ENCODE measurements around the gene LTB4R. TPM values are rescaled to one million over a fixed set of nuclear protein-coding genes. Genes with fewer than 3 reads are reported as not detected.
A peak's percentile ranks its signal among the peaks of the same experiment; 100 is the strongest.

Gene LTB4R
- total and polyA plus RNA-seq, 2 donors (not counting 1 experiment from before 2014, with no cell fraction given) = 0.62 to 0.66 TPM

- TF ChIP-seq EZH2 (IDR thresholded peaks at IDR 0.05; ENCODE audit: low read length, missing control alignments) (no peak), CTCF (conservative IDR thresholded peaks at IDR 0.05 in 1 of 2, IDR thresholded peaks at IDR 0.05 in 1 of 2; ENCODE audit: low read depth in 1 of 2, low read length in 2 of 2) (no peak)
- Histone ChIP-seq H3K9ac (ENCODE audit: insufficient read depth, low read length) (no peak overlapping the region), H3K79me2 (ENCODE audit: control insufficient read depth, insufficient read depth, low read length) (no peaks in the 10 kb centered on the region), H3K9me3 (ENCODE audit: control insufficient read depth, insufficient read depth, low read depth, low read length) (no peaks in the 10 kb centered on the region), H3K4me1 (ENCODE audit: control insufficient read depth, extremely low read depth, insufficient read depth, low read length) (no peaks in the 10 kb centered on the region), H3K4me3 (replicated peaks in 1 of 4; ENCODE audit: control extremely low read depth in 1 of 4, insufficient read depth in 1 of 4, low read depth in 3 of 4, low read length in 4 of 4) (no peak overlapping the region), H3K27me3 (ENCODE audit: control insufficient read depth, insufficient read depth, low read length) (no peaks in the 10 kb centered on the region), H3K4me2 (ENCODE audit: extremely low read depth, insufficient read depth, low read length) (no peak overlapping the region), H3K36me3 (ENCODE audit: control insufficient read depth, insufficient read depth, low read length) (no peaks in the 10 kb centered on the region), H3K27ac (ENCODE audit: insufficient read depth, low read length) (no peak overlapping the region), H4K20me1 (ENCODE audit: control insufficient read depth, extremely low read depth, insufficient read depth, low read length) (no peaks in the 10 kb centered on the region), H2AFZ (ENCODE audit: low read length) (no peak overlapping the region)
- no peak for DNase-seq (ENCODE audit: low read depth in 2 of 2)
Measured at GRCh38 chr14:24277606-24278321, 33.5 kb upstream of the LTB4R start.

- Histone ChIP-seq H3K79me2 (ENCODE audit: control insufficient read depth, insufficient read depth, low read length) (no peaks in the 10 kb centered on the region), H3K27ac (ENCODE audit: insufficient read depth, low read length) (no peak overlapping the region), H3K4me1 (ENCODE audit: control insufficient read depth, extremely low read depth, insufficient read depth, low read length) (no peaks in the 10 kb centered on the region), H3K4me2 (ENCODE audit: extremely low read depth, insufficient read depth, low read length) (no peak overlapping the region), H4K20me1 (ENCODE audit: control insufficient read depth, extremely low read depth, insufficient read depth, low read length) (no peaks in the 10 kb centered on the region), H3K9ac (ENCODE audit: insufficient read depth, low read length) (no peak overlapping the region), H3K9me3 (ENCODE audit: control insufficient read depth, insufficient read depth, low read depth, low read length) (no peaks in the 10 kb centered on the region), H3K27me3 (ENCODE audit: control insufficient read depth, insufficient read depth, low read length) (no peaks in the 10 kb centered on the region), H2AFZ (ENCODE audit: low read length) (no peak overlapping the region), H3K36me3 (ENCODE audit: control insufficient read depth, insufficient read depth, low read length) (no peaks in the 10 kb centered on the region), H3K4me3 (replicated peaks in 1 of 4; ENCODE audit: control extremely low read depth in 1 of 4, insufficient read depth in 1 of 4, low read depth in 3 of 4, low read length in 4 of 4) (no peak overlapping the region)
- no peak for TF ChIP-seq CTCF (conservative IDR thresholded peaks at IDR 0.05 in 1 of 2, IDR thresholded peaks at IDR 0.05 in 1 of 2; ENCODE audit: low read depth in 1 of 2, low read length in 2 of 2)
- no peak for TF ChIP-seq EZH2 (IDR thresholded peaks at IDR 0.05; ENCODE audit: low read length, missing control alignments)
- DNase-seq (ENCODE audit: low read depth in 2 of 2) = no peak
Measured at GRCh38 chr14:24278424-24278823, 32.9 kb upstream of the LTB4R start.

- Histone ChIP-seq H3K36me3 (ENCODE audit: control insufficient read depth, insufficient read depth, low read length) (no peaks in the 10 kb centered on the region), H3K9ac (ENCODE audit: insufficient read depth, low read length) (no peak overlapping the region), H3K4me2 (ENCODE audit: extremely low read depth, insufficient read depth, low read length) (no peak overlapping the region), H3K27me3 (ENCODE audit: control insufficient read depth, insufficient read depth, low read length) (no peaks in the 10 kb centered on the region), H3K4me3 (replicated peaks in 1 of 4; ENCODE audit: control extremely low read depth in 1 of 4, insufficient read depth in 1 of 4, low read depth in 3 of 4, low read length in 4 of 4) (no peak overlapping the region), H3K9me3 (ENCODE audit: control insufficient read depth, insufficient read depth, low read depth, low read length) (no peaks in the 10 kb centered on the region), H4K20me1 (ENCODE audit: control insufficient read depth, extremely low read depth, insufficient read depth, low read length) (no peaks in the 10 kb centered on the region), H3K79me2 (ENCODE audit: control insufficient read depth, insufficient read depth, low read length) (no peaks in the 10 kb centered on the region), H3K27ac (ENCODE audit: insufficient read depth, low read length) (no peak overlapping the region), H3K4me1 (ENCODE audit: control insufficient read depth, extremely low read depth, insufficient read depth, low read length) (no peaks in the 10 kb centered on the region), H2AFZ (ENCODE audit: low read length) (no peak overlapping the region)
- peak in 1 of 2 donors; percentile 7 for TF ChIP-seq CTCF (conservative IDR thresholded peaks at IDR 0.05 in 1 of 2, IDR thresholded peaks at IDR 0.05 in 1 of 2; ENCODE audit: low read depth in 1 of 2, low read length in 2 of 2)
- TF ChIP-seq EZH2 (IDR thresholded peaks at IDR 0.05; ENCODE audit: low read length, missing control alignments) = no peak
- no peak for DNase-seq (ENCODE audit: low read depth in 2 of 2)
Measured at GRCh38 chr14:24279301-24280186, 31.8 kb upstream of the LTB4R start.

Measured in fibroblast of lung (primary cell).